HG03460 (cell line): ENCODE data around the gene SAPCD1.

Experiments used
- ATAC-seq: cut with Tn5 transposase; IDR thresholded peaks from one replicate; pipeline ENCODE4 v1.9.1; 2021; ENCODE audit not compliant: unreplicated experiment

SAPCD1 gene

GRCh38 chr6:31728767-31729514 lies 33.5 kb upstream of the SAPCD1 start, which contains the start of gene DDAH2:
Gene DDAH2, minus strand, starts transcription at chr6:31729299. Its CDS starts 138 bp downstream, at chr6:31729161.
- no peak for ATAC-seq

- ATAC-seq = peak; percentile 41
Observed at GRCh38 chr6:31729515-31729978, 32.9 kb upstream of the SAPCD1 start.

- peak; percentile 36 for ATAC-seq
Observed at GRCh38 chr6:31729979-31730630, 32.4 kb upstream of the SAPCD1 start.

GRCh38 chr6:31730631-31731086 lies 31.8 kb upstream of the SAPCD1 start:
- ATAC-seq = no peak

- ATAC-seq = no peak
Observed at GRCh38 chr6:31732029-31732428, 30.4 kb upstream of the SAPCD1 start.

- no peak for ATAC-seq
Observed at GRCh38 chr6:31733734-31734133, 28.7 kb upstream of the SAPCD1 start.

- ATAC-seq = no peak
Observed at GRCh38 chr6:31734247-31734820, 28.1 kb upstream of the SAPCD1 start.

- ATAC-seq = peak; percentile 24
Observed at GRCh38 chr6:31734821-31735406, 27.5 kb upstream of the SAPCD1 start.

- peak; percentile 28 for ATAC-seq
Observed at GRCh38 chr6:31736021-31736767, 26.3 kb upstream of the SAPCD1 start, which contains the start of gene CLIC1. Gene CLIC1, minus strand, starts transcription at chr6:31736530. Its CDS starts 230 bp downstream, at chr6:31736300.

- no peak for ATAC-seq
Observed at GRCh38 chr6:31736768-31737314, 25.6 kb upstream of the SAPCD1 start.

GRCh38 chr6:31737315-31737990 lies 25.0 kb upstream of the SAPCD1 start:
- no peak for ATAC-seq

GRCh38 chr6:31737991-31738979 lies 24.2 kb upstream of the SAPCD1 start:
- ATAC-seq = no peak

GRCh38 chr6:31739639-31740396 lies 22.6 kb upstream of the SAPCD1 start, which contains the start of gene MSH5:
Gene MSH5, plus strand, starts transcription at chr6:31740005. Its CDS starts 462 bp downstream, at chr6:31740467.
- peak; percentile 48 for ATAC-seq

- ATAC-seq = peak; percentile 0
Observed at GRCh38 chr6:31740397-31741223, 21.8 kb upstream of the SAPCD1 start.

GRCh38 chr6:31741815-31742214 lies 20.6 kb upstream of the SAPCD1 start:
- no peak for ATAC-seq

GRCh38 chr6:31742894-31743293 lies 19.6 kb upstream of the SAPCD1 start:
- ATAC-seq = no peak

- no peak for ATAC-seq
Observed at GRCh38 chr6:31744422-31744821, 18.0 kb upstream of the SAPCD1 start.
